Measurements from ENCODE around the gene PDZRN4. TPM values are rescaled to one million over a fixed set of nuclear protein-coding genes. Genes with fewer than 3 reads are reported as not detected.

Gene PDZRN4
- total RNA-seq, 3 donors from 2014 or later: 0.98 to 53.4 (median 2.8) TPM

DNA sequence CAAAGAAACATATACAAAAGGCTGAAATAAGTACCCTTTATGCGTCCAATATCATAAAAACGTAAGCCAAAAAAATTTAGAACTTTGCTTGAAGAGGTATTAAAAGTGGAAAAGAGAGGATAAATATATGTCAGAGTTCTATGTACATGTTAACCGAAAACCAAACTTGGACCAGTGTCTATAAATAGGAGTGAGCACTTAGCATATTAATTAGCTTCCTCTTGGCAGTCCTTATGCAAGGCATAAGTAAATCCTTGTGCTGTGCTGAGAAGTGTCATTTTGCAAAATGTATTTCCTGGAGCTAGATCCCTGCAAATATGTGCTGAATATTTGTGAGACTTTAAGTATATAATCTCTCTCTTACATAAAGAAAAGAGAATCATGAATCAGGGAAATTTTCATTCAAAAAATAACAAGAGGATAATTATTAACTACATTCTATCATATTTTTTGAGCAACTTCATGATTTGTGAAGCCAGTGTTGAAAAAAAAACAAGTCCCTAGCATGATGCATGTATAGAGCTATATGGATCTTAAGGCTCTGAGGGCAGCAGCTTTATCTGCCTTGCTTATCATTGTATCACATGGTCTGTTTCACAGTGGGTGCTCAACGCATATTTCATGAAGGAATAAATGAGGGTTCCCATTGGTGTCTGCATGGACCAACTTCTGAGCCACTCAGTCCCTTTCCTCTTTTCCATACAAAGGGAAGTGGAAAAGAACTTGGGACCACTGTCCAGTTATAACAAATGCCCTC, 326.1 kb downstream of the PDZRN4 start:
- no peaks in the 10 kb centered on the region for H3K9me3 ChIP-seq

GRCh38 chr12:41514907-41515306, 326.8 kb downstream of the PDZRN4 start:
- no peaks in the 10 kb centered on the region for H3K4me1 ChIP-seq
- DNase-seq (ENCODE audit: low spot score in 2 of 2): no peak
- TF ChIP-seq, protein P1, sequence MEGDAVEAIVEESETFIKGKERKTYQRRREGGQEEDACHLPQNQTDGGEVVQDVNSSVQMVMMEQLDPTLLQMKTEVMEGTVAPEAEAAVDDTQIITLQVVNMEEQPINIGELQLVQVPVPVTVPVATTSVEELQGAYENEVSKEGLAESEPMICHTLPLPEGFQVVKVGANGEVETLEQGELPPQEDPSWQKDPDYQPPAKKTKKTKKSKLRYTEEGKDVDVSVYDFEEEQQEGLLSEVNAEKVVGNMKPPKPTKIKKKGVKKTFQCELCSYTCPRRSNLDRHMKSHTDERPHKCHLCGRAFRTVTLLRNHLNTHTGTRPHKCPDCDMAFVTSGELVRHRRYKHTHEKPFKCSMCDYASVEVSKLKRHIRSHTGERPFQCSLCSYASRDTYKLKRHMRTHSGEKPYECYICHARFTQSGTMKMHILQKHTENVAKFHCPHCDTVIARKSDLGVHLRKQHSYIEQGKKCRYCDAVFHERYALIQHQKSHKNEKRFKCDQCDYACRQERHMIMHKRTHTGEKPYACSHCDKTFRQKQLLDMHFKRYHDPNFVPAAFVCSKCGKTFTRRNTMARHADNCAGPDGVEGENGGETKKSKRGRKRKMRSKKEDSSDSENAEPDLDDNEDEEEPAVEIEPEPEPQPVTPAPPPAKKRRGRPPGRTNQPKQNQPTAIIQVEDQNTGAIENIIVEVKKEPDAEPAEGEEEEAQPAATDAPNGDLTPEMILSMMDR (IDR thresholded peaks at IDR 0.05): no peak
- TF ChIP-seq POLR2AphosphoS5 (IDR thresholded peaks at IDR 0.05): no peak
- TF ChIP-seq POLR2A (IDR thresholded peaks at IDR 0.05): no peak
- intact Hi-C loops (cut with DNase I; ENCODE audit: low total_unique reads): no loop called here
- no peaks in the 10 kb centered on the region for H3K27me3 ChIP-seq
- no peak overlapping the region for H3K27ac ChIP-seq
- H3K4me3 ChIP-seq: no peak overlapping the region
- no peaks in the 10 kb centered on the region for H3K9me3 ChIP-seq
- no peaks in the 10 kb centered on the region for H3K36me3 ChIP-seq

More for the DNA sequence above, 326.1 kb downstream of the PDZRN4 start:
- DNase-seq (ENCODE audit: low spot score in 2 of 2): no peak
- H3K36me3 ChIP-seq: no peaks in the 10 kb centered on the region
- H3K4me1 ChIP-seq: no peaks in the 10 kb centered on the region
- intact Hi-C loops (cut with DNase I; ENCODE audit: low total_unique reads): no loop called here
- H3K4me3 ChIP-seq: no peak overlapping the region
- TF ChIP-seq POLR2AphosphoS5 (IDR thresholded peaks at IDR 0.05) (no peak), POLR2A (IDR thresholded peaks at IDR 0.05) (no peak)
- TF ChIP-seq, protein P1 (IDR thresholded peaks at IDR 0.05): no peak
- no peak overlapping the region for H3K27ac ChIP-seq
- H3K27me3 ChIP-seq: no peaks in the 10 kb centered on the region

- Histone ChIP-seq H3K4me3 (no peak overlapping the region), H3K27me3 (no peaks in the 10 kb centered on the region), H3K9me3 (no peaks in the 10 kb centered on the region), H3K36me3 (no peaks in the 10 kb centered on the region), H3K4me1 (no peaks in the 10 kb centered on the region), H3K27ac (no peak overlapping the region)
- TF ChIP-seq POLR2A (IDR thresholded peaks at IDR 0.05) (no peak), POLR2AphosphoS5 (IDR thresholded peaks at IDR 0.05) (no peak)
- TF ChIP-seq, protein P1 (IDR thresholded peaks at IDR 0.05): no peak
- no peak for DNase-seq (ENCODE audit: low spot score in 2 of 2)
- intact Hi-C loops (cut with DNase I; ENCODE audit: low total_unique reads): no loop called here
These were observed 327.8 kb downstream of the PDZRN4 start for GRCh38 chr12:41515953-41516352.

- Histone ChIP-seq H3K36me3 (no peaks in the 10 kb centered on the region), H3K4me3 (no peak overlapping the region), H3K9me3 (no peaks in the 10 kb centered on the region), H3K4me1 (no peaks in the 10 kb centered on the region), H3K27ac (no peak overlapping the region), H3K27me3 (no peaks in the 10 kb centered on the region)
- DNase-seq (ENCODE audit: low spot score in 2 of 2): no peak
- TF ChIP-seq, protein P1 (IDR thresholded peaks at IDR 0.05): no peak
- TF ChIP-seq POLR2A (IDR thresholded peaks at IDR 0.05) (no peak), POLR2AphosphoS5 (IDR thresholded peaks at IDR 0.05) (no peak)
- intact Hi-C loops (cut with DNase I; ENCODE audit: low total_unique reads): no loop called here
These were observed 332.7 kb downstream of the PDZRN4 start for GRCh38 chr12:41520869-41521268.

DNA sequence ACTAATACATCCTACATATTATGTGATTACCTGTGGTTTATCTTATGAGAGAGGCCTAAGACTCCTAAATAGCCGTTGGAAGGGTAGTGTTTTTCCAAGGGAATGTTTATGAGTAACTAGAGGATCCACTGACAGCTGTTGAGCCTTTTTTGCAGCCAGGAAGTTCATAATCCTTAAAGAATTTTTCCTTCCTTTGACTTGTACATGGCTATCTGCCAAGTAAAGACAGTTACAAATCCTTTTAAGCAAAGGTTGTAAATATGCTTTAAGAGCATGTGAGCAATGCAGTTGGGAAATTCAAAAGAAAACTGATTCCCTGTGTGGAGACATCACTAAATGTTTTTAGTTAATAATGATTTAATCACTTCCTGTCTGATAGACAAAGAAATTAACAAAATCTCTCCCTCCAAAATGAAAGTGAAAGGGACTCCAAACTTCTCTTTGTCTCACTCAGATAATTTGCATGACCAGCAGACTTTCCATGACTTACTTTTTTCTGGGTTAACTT, 333.8 kb downstream of the PDZRN4 start:
- Histone ChIP-seq H3K9me3 (no peaks in the 10 kb centered on the region), H3K27ac (peak overlapping the region; percentile 26 to 59), H3K4me3 (peak overlapping the region in 1 of 3 donors; percentile 34), H3K4me1 (no peaks in the 10 kb centered on the region), H3K36me3 (no peaks in the 10 kb centered on the region), H3K27me3 (no peaks in the 10 kb centered on the region)
- intact Hi-C loops (cut with DNase I; ENCODE audit: low total_unique reads): no loop called here
- no peak for DNase-seq (ENCODE audit: low spot score in 2 of 2)
- TF ChIP-seq, protein P1 (IDR thresholded peaks at IDR 0.05): no peak
